OCI-LY3 (cell line): ENCODE results near the gene AATF.
A peak's percentile ranks its signal among the peaks of the same experiment; 100 is the strongest.

Experiments
- H2AFZ ChIP-seq: fragments of 200-600, 300-600 bp; shearing (Covaris generic); 2 replicates; pipeline ENCODE4 v1.6.0; 2014; ENCODE audit warnings: antibody characterized with exemption, low read depth, low read length
- H3K27ac ChIP-seq: fragments of 200-600, 300-600 bp; sonication (generic); 2 replicates; pipeline ENCODE4 v1.5.1; 2014; ENCODE audit warnings: mild to moderate bottlenecking, low read length, moderate library complexity, mixed read lengths
- H3K27me3 ChIP-seq: fragments of 200-600, 300-600 bp; sonication (generic); 2 replicates; pipeline ENCODE4 v1.6.1; 2014; ENCODE audit warnings: low read depth, low read length, mixed read lengths
- H3K36me3 ChIP-seq: fragments of 200-600, 300-600 bp; sonication (generic); replicated peaks from 2 replicates; pipeline ENCODE3; 2014; ENCODE audit warnings: low read depth, low read length, mixed read lengths
- H3K4me1 ChIP-seq: fragments of 300-600, 200-600 bp; sonication (generic); 2 replicates; pipeline ENCODE4 v1.6.1; 2014; ENCODE audit warnings: low read length, mixed read lengths
- H3K4me2 ChIP-seq: fragments of 200-600, 300-600 bp; sonication (generic); 2 replicates; pipeline ENCODE4 v1.6.1; 2014; ENCODE audit warnings: low read length, mixed read lengths
- H3K4me3 ChIP-seq: fragments of 300-600, 200-600 bp; sonication (generic); 2 replicates; pipeline ENCODE4 v1.5.1; 2014; ENCODE audit warnings: antibody characterized with exemption, mild to moderate bottlenecking, low read length, moderate library complexity
- H3K79me2 ChIP-seq: fragments of 300-600, 200-600 bp; shearing (Covaris generic); 2 replicates; pipeline ENCODE4 v1.6.1; 2014; ENCODE audit warnings: mild to moderate bottlenecking, low read length, mixed read lengths
- H3K9ac ChIP-seq: fragments of 300-600, 200-600 bp; shearing (Covaris generic); 2 replicates; pipeline ENCODE4 v1.6.0; 2014; ENCODE audit warnings: mild to moderate bottlenecking, low read length, moderate library complexity
- H3K9me3 ChIP-seq: fragments of 200-600, 300-600 bp; shearing (Covaris generic); 2 replicates; pipeline ENCODE4 v1.6.1; 2014; ENCODE audit warnings: low read length, mixed read lengths; ENCODE audit not compliant: insufficient read depth
- H4K20me1 ChIP-seq: fragments of 200-600, 300-600 bp; sonication (generic); 2 replicates; pipeline ENCODE4 v1.6.1; 2016; ENCODE audit warnings: low read length, mixed read lengths; ENCODE audit not compliant: insufficient read depth
- EZH2phosphoT487 ChIP-seq: fragments of 200-600 bp; shearing (Covaris generic); IDR thresholded peaks from 2 replicates; pipeline ENCODE4 v1.6.1; 2018; ENCODE audit warnings: antibody characterized with exemption, mixed run types, low read depth
- TF ChIP-seq, protein P1 (sequence below): fragments of 200-600, 300-600 bp; sonication (generic); IDR thresholded peaks from 2 replicates; pipeline ENCODE4 v1.5.1; 2014; ENCODE audit warnings: antibody characterized with exemption, low read length, low read depth

AATF gene

GRCh38 chr17:37041932-37042331 is 93.2 kb downstream of the AATF start:
- Histone ChIP-seq H4K20me1 (no peaks in the 10 kb centered on the region; the same call in 1 of the 2 replicates), H3K4me1 (no peaks in the 10 kb centered on the region), H3K4me3 (no peak overlapping the region), H3K4me2 (no peak overlapping the region), H3K36me3 (peaks cover 12% of the 10 kb centered on the region), H2AFZ (no peak overlapping the region), H3K9me3 (no peaks in the 10 kb centered on the region), H3K9ac (no peak overlapping the region), H3K27ac (no peak overlapping the region), H3K79me2 (no peaks in the 10 kb centered on the region), H3K27me3 (no peaks in the 10 kb centered on the region)
- no peak for TF ChIP-seq EZH2phosphoT487
- TF ChIP-seq, protein P1, sequence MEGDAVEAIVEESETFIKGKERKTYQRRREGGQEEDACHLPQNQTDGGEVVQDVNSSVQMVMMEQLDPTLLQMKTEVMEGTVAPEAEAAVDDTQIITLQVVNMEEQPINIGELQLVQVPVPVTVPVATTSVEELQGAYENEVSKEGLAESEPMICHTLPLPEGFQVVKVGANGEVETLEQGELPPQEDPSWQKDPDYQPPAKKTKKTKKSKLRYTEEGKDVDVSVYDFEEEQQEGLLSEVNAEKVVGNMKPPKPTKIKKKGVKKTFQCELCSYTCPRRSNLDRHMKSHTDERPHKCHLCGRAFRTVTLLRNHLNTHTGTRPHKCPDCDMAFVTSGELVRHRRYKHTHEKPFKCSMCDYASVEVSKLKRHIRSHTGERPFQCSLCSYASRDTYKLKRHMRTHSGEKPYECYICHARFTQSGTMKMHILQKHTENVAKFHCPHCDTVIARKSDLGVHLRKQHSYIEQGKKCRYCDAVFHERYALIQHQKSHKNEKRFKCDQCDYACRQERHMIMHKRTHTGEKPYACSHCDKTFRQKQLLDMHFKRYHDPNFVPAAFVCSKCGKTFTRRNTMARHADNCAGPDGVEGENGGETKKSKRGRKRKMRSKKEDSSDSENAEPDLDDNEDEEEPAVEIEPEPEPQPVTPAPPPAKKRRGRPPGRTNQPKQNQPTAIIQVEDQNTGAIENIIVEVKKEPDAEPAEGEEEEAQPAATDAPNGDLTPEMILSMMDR = no peak

DNA sequence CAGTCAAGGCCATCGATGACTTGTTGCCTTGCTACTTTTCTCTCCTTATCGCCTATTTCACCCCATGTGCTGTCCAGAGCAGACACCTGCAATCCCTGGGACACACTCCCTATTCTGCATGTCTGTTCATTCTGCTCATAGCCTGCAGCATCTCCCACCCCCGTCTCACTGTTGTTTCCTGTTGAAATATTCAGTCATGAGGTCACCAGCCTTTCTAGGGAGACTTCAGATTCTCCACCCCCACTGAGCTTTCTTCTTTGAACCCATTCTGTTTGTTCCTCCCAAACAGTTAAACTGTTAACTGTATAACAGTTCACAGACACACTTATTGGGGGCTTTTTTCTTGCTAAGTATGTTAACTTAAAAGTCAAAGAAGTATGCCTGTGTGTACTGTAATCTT is 94.4 kb downstream of the AATF start:
- H3K4me3 ChIP-seq = no peak overlapping the region
- H2AFZ ChIP-seq = no peak overlapping the region
- no peaks in the 10 kb centered on the region; the same call in 1 of the 2 replicates for H4K20me1 ChIP-seq
- H3K27me3 ChIP-seq = no peaks in the 10 kb centered on the region
- no peak overlapping the region for H3K9ac ChIP-seq
- no peak overlapping the region for H3K4me2 ChIP-seq
- H3K79me2 ChIP-seq = no peaks in the 10 kb centered on the region
- H3K4me1 ChIP-seq = peaks cover 3% of the 10 kb centered on the region; the same call in 1 of the 2 replicates
- peaks cover 10% of the 10 kb centered on the region for H3K36me3 ChIP-seq
- TF ChIP-seq, protein P1 = no peak
- TF ChIP-seq EZH2phosphoT487 = no peak
- H3K9me3 ChIP-seq = no peaks in the 10 kb centered on the region
- no peak overlapping the region for H3K27ac ChIP-seq

DNA sequence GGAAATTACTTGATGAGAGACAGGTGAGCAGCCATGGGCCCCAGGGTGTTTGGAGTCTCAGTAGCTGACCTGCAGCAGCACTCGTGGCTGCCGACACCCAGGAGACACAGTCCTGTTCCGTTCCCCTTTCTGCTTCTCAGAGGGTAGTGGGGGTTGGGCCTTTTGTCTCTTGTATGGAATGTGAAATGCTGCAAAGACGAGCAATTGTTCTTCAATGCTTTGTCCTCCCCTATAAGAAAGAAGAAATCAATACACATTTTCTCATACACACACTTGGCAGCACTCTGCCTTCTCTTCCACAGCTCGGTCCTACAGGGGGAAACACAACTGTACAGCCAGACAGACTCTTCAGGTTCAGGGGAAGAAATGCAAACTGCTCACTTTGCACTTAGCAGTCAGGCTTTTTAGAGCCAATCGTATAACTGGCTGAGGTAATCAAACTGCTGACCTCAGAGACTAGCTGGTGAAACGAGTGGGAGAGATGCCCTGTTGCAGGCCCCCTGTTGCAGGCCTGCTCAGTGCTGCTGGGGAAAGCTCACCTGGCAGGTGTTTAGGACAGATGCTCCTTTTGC is 96.7 kb downstream of the AATF start:
- Histone ChIP-seq H3K4me1 (peaks cover 3% of the 10 kb centered on the region; the same call in 1 of the 2 replicates), H3K27me3 (no peaks in the 10 kb centered on the region), H3K9ac (no peak overlapping the region), H4K20me1 (no peaks in the 10 kb centered on the region), H3K9me3 (no peaks in the 10 kb centered on the region), H2AFZ (no peak overlapping the region), H3K27ac (no peak overlapping the region), H3K79me2 (no peaks in the 10 kb centered on the region), H3K4me3 (no peak overlapping the region), H3K4me2 (no peak overlapping the region), H3K36me3 (peaks cover 14% of the 10 kb centered on the region)
- no peak for TF ChIP-seq EZH2phosphoT487
- TF ChIP-seq, protein P1 = no peak

GRCh38 chr17:37047631-37048104 is 98.9 kb downstream of the AATF start:
- Histone ChIP-seq H3K4me3 (no peak overlapping the region), H3K4me1 (peaks cover 3% of the 10 kb centered on the region; the same call in 1 of the 2 replicates), H2AFZ (no peak overlapping the region), H3K9me3 (no peaks in the 10 kb centered on the region), H4K20me1 (no peaks in the 10 kb centered on the region), H3K36me3 (peaks cover 19% of the 10 kb centered on the region), H3K4me2 (no peak overlapping the region), H3K27me3 (no peaks in the 10 kb centered on the region), H3K27ac (no peak overlapping the region), H3K9ac (no peak overlapping the region), H3K79me2 (no peaks in the 10 kb centered on the region)
- TF ChIP-seq, protein P1 = peak; percentile 95
- no peak for TF ChIP-seq EZH2phosphoT487
